Mononuclear cell (primary cell): ENCODE measurements around the gene SPATS1. TPM values are rescaled to one million over a fixed set of nuclear protein-coding genes. Genes with fewer than 3 reads are reported as not detected.

ENCODE experiments used
- H3K27me3 ChIP-seq: 2 replicates; pipeline ENCODE4 v1.6.0; 2011; ENCODE audit warnings: low read length, control low read depth; ENCODE audit not compliant: insufficient read depth
- H3K4me1 ChIP-seq: 2 replicates; pipeline ENCODE4 v1.5.1; 2011; ENCODE audit warnings: mild to moderate bottlenecking, low read length, control low read depth; ENCODE audit not compliant: insufficient read depth
- H3K4me3 ChIP-seq: 2 replicates; pipeline ENCODE4 v1.5.1; 2011; ENCODE audit warnings: mild to moderate bottlenecking, low read length, moderate library complexity
- H3K9me3 ChIP-seq: 2 replicates; pipeline ENCODE4 v1.5.1; 2011; ENCODE audit warnings: low read depth, mild to moderate bottlenecking, control low read depth, low read length
- total RNA-seq: library from RNA; depleted of rRNA; stranded (reverse); fragments of >200 nt; gene quantifications from one replicate; pipeline ENCODE4 v1.2.3, GENCODE V29; 2012

SPATS1 gene
- not detected for total RNA-seq

- Histone ChIP-seq H3K4me1 (peaks cover 12% of the 10 kb centered on the region), H3K4me3 (no peak within 1 kb of the TSS), H3K9me3 (no peaks in the 10 kb centered on the region), H3K27me3 (peaks cover 44% of the 10 kb centered on the region)
Observed at GRCh38 chr6:44342489-44342888, at the start of gene SPATS1. Gene SPATS1 (plus strand): TSS chr6:44342650. CDS start chr6:44343096, 446 bp downstream.

GRCh38 chr6:44292661-44293365, 49.6 kb upstream of the SPATS1 start:
- no peak overlapping the region for H3K4me3 ChIP-seq
- no peaks in the 10 kb centered on the region for H3K9me3 ChIP-seq
- peaks cover 58% of the 10 kb centered on the region for H3K27me3 ChIP-seq
- H3K4me1 ChIP-seq, result peaks cover 12% of the 10 kb centered on the region

- H3K4me1 ChIP-seq, result peaks cover 16% of the 10 kb centered on the region
- peaks cover 56% of the 10 kb centered on the region for H3K27me3 ChIP-seq
- no peak overlapping the region for H3K4me3 ChIP-seq
- H3K9me3 ChIP-seq, result no peaks in the 10 kb centered on the region
Observed at GRCh38 chr6:44294832-44295791, 47.3 kb upstream of the SPATS1 start.

GRCh38 chr6:44297063-44298038, 45.1 kb upstream of the SPATS1 start:
- H3K4me1 ChIP-seq, result peaks cover 16% of the 10 kb centered on the region
- no peaks in the 10 kb centered on the region for H3K9me3 ChIP-seq
- H3K27me3 ChIP-seq, result peaks cover 47% of the 10 kb centered on the region
- H3K4me3 ChIP-seq, result no peak overlapping the region

- Histone ChIP-seq H3K9me3 (no peaks in the 10 kb centered on the region), H3K4me3 (no peak overlapping the region), H3K27me3 (peaks cover 42% of the 10 kb centered on the region), H3K4me1 (peaks cover 16% of the 10 kb centered on the region)
Observed at GRCh38 chr6:44298055-44298803, 44.2 kb upstream of the SPATS1 start.

- Histone ChIP-seq H3K4me3 (no peak overlapping the region), H3K4me1 (peaks cover 16% of the 10 kb centered on the region), H3K9me3 (no peaks in the 10 kb centered on the region), H3K27me3 (peaks cover 38% of the 10 kb centered on the region)
Observed at GRCh38 chr6:44298864-44299263, 43.6 kb upstream of the SPATS1 start.

- Histone ChIP-seq H3K4me3 (no peak overlapping the region), H3K4me1 (peaks cover 16% of the 10 kb centered on the region), H3K27me3 (peaks cover 31% of the 10 kb centered on the region), H3K9me3 (no peaks in the 10 kb centered on the region)
Observed at GRCh38 chr6:44300292-44300823, 42.1 kb upstream of the SPATS1 start.

GRCh38 chr6:44301106-44301505, 41.3 kb upstream of the SPATS1 start:
- no peak overlapping the region for H3K4me3 ChIP-seq
- H3K4me1 ChIP-seq, result peaks cover 16% of the 10 kb centered on the region
- H3K9me3 ChIP-seq, result no peaks in the 10 kb centered on the region
- peaks cover 23% of the 10 kb centered on the region for H3K27me3 ChIP-seq

GRCh38 chr6:44301782-44302564, 40.5 kb upstream of the SPATS1 start:
- no peak overlapping the region for H3K4me3 ChIP-seq
- peaks cover 12% of the 10 kb centered on the region for H3K4me1 ChIP-seq
- peaks cover 15% of the 10 kb centered on the region for H3K27me3 ChIP-seq
- no peaks in the 10 kb centered on the region for H3K9me3 ChIP-seq

- H3K9me3 ChIP-seq, result no peaks in the 10 kb centered on the region
- H3K4me3 ChIP-seq, result no peak overlapping the region
- peaks cover 3% of the 10 kb centered on the region for H3K4me1 ChIP-seq
- H3K27me3 ChIP-seq, result peaks cover 6% of the 10 kb centered on the region
Observed at GRCh38 chr6:44302856-44303255, 39.6 kb upstream of the SPATS1 start.

- H3K27me3 ChIP-seq, result no peaks in the 10 kb centered on the region
- H3K4me1 ChIP-seq, result no peaks in the 10 kb centered on the region
- no peaks in the 10 kb centered on the region for H3K9me3 ChIP-seq
- H3K4me3 ChIP-seq, result no peak overlapping the region
Observed at GRCh38 chr6:44303842-44304241, 38.6 kb upstream of the SPATS1 start.

- Histone ChIP-seq H3K9me3 (no peaks in the 10 kb centered on the region), H3K4me3 (no peak overlapping the region), H3K27me3 (no peaks in the 10 kb centered on the region), H3K4me1 (no peaks in the 10 kb centered on the region)
Observed at GRCh38 chr6:44304282-44305199, 37.9 kb upstream of the SPATS1 start.
